NT2/D1 (cell line): ENCODE results near the gene EFCAB8.

ENCODE experiments used
- DNase-seq: peaks from one replicate; pipeline ENCODE4 v3.0.0-alpha.2; 2011; ENCODE audit warnings: low read depth, low spot score
- H3K27me3 ChIP-seq: 2 replicates; pipeline ENCODE4 v1.6.0; 2011; ENCODE audit warnings: mild to moderate bottlenecking; ENCODE audit not compliant: insufficient read length, insufficient read depth
- H3K36me3 ChIP-seq: 2 replicates; pipeline ENCODE4 v1.6.1; 2011; ENCODE audit warnings: mild to moderate bottlenecking, low read length, mixed read lengths; ENCODE audit not compliant: insufficient read depth, insufficient read length
- H3K4me1 ChIP-seq: 2 replicates; pipeline ENCODE4 v1.5.1; 2011; ENCODE audit not compliant: insufficient read depth, insufficient read length
- H3K4me3 ChIP-seq: 2 replicates; pipeline ENCODE4 v1.5.1; 2011; ENCODE audit warnings: low read depth; ENCODE audit not compliant: insufficient read length
- H3K9ac ChIP-seq: 2 replicates; pipeline ENCODE4 v1.6.0; 2011; ENCODE audit warnings: low read depth; ENCODE audit not compliant: insufficient read length
- H3K9me3 ChIP-seq: 2 replicates; pipeline ENCODE4 v1.5.1; 2011; ENCODE audit warnings: mild to moderate bottlenecking, low read length; ENCODE audit not compliant: insufficient read depth
- SUZ12 ChIP-seq: IDR thresholded peaks from 2 replicates; pipeline ENCODE4 v1.6.1; 2011; ENCODE audit not compliant: insufficient read length, insufficient read depth; ENCODE audit errors: extremely low read depth
- YY1 ChIP-seq: IDR thresholded peaks from 2 replicates; pipeline ENCODE4 v1.6.1; 2011; ENCODE audit not compliant: insufficient read length, insufficient read depth
- ZNF274 ChIP-seq: IDR thresholded peaks from 2 replicates; pipeline ENCODE4 v1.6.1; 2011; ENCODE audit warnings: mild to moderate bottlenecking, low read depth, low read length

The EFCAB8 gene

DNA sequence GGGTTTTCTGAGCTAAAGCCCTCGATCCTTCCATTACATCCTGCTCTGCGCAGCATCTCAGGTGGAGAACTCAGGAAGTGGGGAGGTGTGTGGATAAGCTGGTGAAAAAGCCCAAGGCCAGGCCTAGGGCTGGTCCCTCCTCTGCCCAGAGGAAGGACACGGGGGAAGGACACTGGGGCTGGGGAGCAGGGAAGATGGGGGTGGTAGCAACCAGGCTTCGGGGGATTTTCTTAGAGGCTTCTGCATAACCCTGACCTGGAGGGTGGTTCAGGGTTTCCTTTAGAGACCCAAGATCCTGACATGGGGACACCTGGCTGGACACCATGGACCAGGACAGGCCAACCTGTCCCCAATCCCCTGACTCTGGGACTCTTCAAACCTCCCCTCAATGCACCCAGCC, 107.7 kb downstream of the EFCAB8 start:
- no peak for DNase-seq
- H3K36me3 ChIP-seq = no peaks in the 10 kb centered on the region
- no peak for TF ChIP-seq ZNF274
- TF ChIP-seq SUZ12 = no peak
- TF ChIP-seq YY1 = no peak
- H3K9me3 ChIP-seq = no peaks in the 10 kb centered on the region
- no peaks in the 10 kb centered on the region for H3K27me3 ChIP-seq
- H3K4me3 ChIP-seq = no peak overlapping the region
- no peaks in the 10 kb centered on the region for H3K4me1 ChIP-seq
- H3K9ac ChIP-seq = no peak overlapping the region

DNA sequence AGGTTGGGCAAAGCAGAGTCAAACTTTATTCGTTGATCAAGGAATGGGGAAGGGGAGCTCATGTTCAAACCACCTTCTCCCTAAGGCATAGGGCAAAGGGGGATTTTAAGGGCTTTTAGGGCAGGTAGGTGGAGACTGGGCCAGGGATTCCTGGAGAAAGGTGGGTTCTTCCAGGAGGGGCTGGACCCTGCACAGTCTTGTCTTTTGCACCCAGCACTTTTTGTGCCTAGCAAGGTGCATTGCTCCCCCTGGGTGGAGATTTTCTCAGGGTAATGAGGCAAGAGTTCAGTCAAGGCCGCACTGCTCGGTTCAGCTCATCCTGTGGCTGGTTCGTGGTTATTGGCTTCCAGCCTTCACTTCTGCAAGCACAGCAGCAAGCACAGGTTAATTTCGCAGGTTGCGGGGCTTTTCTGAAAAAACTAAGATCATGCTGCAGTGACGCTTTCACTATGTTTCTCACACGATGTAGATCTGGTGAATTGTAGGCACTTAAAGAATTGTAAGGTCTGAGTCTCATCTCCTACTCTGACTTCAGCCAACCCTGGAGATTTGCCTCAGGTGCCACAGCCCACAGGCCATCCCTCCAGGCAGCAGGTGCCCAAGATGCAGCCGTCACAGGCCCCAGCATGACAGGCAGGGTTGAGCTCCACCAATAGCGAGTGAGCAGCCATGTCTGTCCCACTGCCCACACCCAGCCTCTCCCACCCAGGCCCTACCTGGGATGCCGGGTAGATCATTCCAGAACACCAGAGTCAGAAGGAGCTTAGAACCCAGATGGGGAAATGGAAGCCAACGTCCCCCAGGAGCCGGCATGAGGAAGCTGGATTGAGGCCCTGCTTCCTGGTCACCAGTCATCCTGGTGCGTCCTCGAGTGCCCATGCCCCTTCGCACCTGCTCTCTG, 108.4 kb downstream of the EFCAB8 start:
- TF ChIP-seq SUZ12 (no peak), ZNF274 (no peak), YY1 (no peak)
- Histone ChIP-seq H3K27me3 (no peaks in the 10 kb centered on the region), H3K4me3 (no peak overlapping the region), H3K36me3 (no peaks in the 10 kb centered on the region), H3K9me3 (no peaks in the 10 kb centered on the region), H3K4me1 (no peaks in the 10 kb centered on the region), H3K9ac (no peak overlapping the region)
- DNase-seq = no peak

DNA sequence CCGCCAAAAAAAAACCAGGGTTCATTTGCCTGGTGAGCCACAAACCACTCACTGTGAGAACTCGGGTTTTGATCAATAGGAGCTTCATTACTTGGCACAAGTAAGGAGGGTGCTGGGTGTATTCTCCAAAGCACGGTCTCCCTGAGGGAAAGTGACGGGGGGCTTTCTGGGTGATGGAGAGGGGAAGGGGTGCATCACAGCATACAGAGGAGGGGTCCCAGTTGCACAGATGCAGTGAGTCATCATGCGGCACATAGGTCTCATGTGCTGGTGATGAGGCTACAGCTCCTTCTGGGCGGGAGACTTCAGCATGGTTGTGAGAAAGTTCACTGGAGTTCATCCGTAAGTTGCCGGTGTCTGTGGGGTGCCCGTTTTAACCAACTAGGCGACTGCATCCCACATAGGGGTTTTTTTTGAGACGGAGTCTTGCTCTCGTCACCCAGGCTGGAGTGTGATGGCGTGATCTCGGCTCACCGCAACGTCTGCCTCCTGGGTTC, 109.3 kb downstream of the EFCAB8 start:
- Histone ChIP-seq H3K9me3 (no peaks in the 10 kb centered on the region), H3K9ac (no peak overlapping the region), H3K4me3 (no peak overlapping the region), H3K4me1 (peaks cover 6% of the 10 kb centered on the region), H3K27me3 (no peaks in the 10 kb centered on the region), H3K36me3 (no peaks in the 10 kb centered on the region)
- no peak for DNase-seq
- TF ChIP-seq YY1 = no peak
- no peak for TF ChIP-seq SUZ12
- TF ChIP-seq ZNF274 = no peak

DNA sequence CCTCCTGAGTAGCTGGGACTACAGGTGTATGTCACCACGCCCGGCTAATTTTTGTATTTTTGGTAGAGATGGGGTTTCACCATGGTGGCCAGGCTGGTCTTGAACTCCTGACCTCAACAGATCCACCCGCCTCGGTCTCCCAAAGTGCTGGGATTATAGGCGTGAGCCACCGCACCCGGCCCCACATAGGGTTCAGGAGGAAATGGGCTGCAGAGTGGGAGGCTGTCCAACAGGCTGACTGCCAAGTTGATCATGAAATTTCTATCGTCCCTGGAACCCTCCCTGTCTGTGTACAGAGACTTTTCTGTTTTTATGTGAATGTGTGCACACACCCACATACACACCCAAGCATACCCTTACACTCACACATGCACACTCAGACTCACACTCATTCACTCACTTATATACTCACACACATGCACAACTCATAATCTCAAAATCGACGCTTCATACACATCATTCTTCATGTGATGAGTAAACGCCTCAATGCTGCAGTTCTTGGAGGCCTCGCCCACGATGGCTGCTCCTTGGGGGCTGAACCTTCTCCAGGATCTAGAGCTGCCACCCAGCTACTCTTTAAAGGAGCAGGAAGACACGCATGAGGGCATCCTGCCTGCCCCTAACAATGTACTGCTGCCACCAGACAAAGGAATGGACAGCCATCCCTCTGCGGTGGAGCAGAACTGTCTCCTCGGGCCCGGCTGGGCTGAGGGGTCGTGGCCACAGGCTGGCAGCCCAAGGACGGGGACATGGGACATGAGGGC, 109.9 kb downstream of the EFCAB8 start:
- Histone ChIP-seq H3K9me3 (no peaks in the 10 kb centered on the region), H3K36me3 (no peaks in the 10 kb centered on the region), H3K4me1 (peaks cover 6% of the 10 kb centered on the region), H3K27me3 (no peaks in the 10 kb centered on the region), H3K4me3 (no peak overlapping the region), H3K9ac (no peak overlapping the region)
- TF ChIP-seq SUZ12 (no peak), ZNF274 (no peak)
- DNase-seq = no peak

DNA sequence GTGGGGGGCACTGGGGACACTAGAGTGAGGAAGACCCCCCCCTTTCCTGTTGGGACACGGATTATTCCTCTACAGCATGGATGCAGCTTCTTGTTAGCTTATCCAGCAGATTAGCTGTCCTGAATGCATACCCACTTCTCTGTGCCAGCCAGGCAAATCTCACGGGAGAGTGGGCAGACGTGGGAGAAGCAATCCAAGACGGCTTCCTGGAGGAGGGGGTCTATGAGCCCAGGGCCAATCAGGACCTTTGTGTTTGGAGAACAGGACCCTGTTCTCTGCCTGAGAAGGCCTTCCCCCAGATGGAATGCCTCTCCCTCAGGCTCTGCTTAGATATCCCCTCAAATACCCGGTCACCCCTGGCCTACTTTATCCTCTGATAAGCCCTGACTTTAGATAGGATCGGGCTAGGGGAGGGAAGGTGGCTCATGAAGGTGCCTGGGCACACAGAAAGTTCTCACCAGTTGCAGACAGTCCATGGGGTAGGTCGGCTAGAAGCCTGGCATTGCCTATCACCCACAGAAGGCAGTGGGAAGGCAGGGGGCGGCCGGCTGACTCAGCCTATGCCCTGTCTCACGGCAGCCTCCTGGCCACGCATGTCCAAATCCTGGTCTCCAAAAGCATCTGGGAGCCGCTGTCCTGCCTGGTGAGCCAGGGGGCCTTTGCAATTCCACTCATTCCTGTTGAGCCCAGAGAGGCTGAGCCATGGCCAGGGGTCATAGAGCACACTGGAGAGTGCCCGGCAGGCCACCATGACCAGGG, 110.8 kb downstream of the EFCAB8 start:
- Histone ChIP-seq H3K9ac (no peak overlapping the region), H3K36me3 (no peaks in the 10 kb centered on the region), H3K4me1 (peaks cover 10% of the 10 kb centered on the region)

DNA sequence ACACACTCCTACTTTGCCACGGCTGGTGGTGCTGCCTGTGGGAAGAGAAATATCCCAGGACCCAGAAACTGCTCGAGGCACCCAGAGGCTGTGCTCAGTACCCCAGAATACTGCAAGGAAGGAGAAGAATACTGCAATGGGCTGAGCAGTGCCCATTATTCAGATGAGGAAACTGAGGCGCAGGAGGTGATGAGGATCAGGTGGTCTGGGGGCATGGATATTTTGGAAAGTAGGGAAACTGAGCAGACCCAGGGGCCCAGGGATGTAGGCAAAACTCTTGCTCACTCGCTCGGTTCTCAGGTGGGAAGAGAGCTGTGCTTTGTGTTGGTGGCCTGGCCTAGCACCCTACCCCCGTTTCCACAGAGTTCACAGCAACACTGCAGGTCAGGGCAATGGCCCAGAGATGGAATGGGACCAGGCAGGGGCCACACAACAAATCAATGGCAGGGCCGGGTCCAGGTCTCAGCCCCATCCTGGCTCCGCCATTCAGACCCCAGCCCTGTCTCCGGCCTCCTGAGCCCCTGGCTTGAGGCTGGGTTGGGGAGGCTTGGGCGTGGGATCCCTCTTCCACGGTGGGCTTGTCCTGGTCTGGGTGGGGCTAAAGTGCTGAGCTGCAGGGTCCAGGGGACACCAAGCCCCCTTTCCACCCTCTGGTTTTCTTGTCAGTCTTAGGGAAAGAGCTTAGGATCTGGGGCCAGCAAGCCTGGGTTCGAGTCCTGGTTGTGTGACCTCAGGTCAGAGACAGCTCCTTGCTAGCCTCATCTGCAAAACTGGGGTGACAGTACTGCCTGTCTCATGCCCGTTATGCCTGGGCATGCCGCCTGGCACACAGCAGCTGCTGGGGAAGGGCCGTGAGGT, 111.6 kb downstream of the EFCAB8 start:
- H3K9ac ChIP-seq = no peak overlapping the region
- peaks cover 10% of the 10 kb centered on the region for H3K4me1 ChIP-seq
- H3K36me3 ChIP-seq = no peaks in the 10 kb centered on the region
- H3K9me3 ChIP-seq = no peaks in the 10 kb centered on the region
- TF ChIP-seq SUZ12 (no peak), YY1 (no peak), ZNF274 (no peak)
- H3K27me3 ChIP-seq = no peaks in the 10 kb centered on the region
- H3K4me3 ChIP-seq = no peak overlapping the region
- DNase-seq = no peak

More for the DNA sequence above, 110.8 kb downstream of the EFCAB8 start:
- TF ChIP-seq YY1 = no peak
- TF ChIP-seq ZNF274 = no peak
- TF ChIP-seq SUZ12 = no peak
- no peaks in the 10 kb centered on the region for H3K9me3 ChIP-seq
- H3K4me3 ChIP-seq = no peak overlapping the region
- no peaks in the 10 kb centered on the region for H3K27me3 ChIP-seq
- DNase-seq = no peak
